ENCODE data around the gene FAM50A.

The FAM50A gene

GRCh38 chrX:154465601-154466000 is 21.7 kb downstream of the FAM50A start:
- DNase-seq (ENCODE audit: low read depth, low spot score): no peak

DNA sequence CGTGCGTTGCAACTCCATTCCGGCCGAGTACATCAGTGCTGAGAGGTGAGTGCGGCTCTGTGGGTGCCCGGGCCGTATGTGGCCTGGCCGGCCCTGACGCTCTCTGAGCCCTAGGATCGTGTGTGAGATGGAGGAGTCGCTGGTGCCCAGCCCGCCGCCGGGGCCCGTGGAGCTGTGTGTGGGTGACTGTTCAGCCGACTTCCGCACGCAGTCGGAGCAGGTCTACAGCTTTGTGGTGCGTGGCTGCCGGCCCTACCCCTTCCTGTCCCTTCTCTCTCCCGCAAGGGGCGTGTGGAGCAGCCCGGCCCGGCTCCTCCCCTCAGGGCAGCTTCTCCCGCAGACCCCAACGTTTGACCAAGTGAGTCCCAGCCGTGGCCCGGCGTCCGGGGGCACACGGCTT is 22.1 kb downstream of the FAM50A start:
- DNase-seq (ENCODE audit: low read depth, low spot score): no peak

DNA sequence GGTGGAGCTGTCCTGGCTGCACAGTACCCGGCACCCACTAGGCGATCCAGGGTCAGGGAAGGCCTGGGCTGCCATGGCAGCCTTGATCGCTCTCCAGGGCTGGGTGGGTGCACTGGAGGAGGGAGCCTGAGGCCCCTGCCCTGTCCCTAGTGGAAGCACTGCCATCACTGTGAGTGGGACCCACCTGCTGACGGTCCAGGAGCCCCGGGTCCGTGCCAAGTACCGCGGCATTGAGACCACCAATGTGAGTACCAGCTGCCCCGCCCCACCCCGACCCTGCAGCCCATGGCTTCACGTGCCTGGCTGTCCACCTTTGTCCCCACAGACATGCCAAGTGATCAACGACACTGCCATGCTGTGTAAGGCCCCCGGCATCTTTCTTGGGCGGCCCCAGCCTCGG is 23.0 kb downstream of the FAM50A start:
- no peak for DNase-seq (ENCODE audit: low read depth, low spot score)

DNA sequence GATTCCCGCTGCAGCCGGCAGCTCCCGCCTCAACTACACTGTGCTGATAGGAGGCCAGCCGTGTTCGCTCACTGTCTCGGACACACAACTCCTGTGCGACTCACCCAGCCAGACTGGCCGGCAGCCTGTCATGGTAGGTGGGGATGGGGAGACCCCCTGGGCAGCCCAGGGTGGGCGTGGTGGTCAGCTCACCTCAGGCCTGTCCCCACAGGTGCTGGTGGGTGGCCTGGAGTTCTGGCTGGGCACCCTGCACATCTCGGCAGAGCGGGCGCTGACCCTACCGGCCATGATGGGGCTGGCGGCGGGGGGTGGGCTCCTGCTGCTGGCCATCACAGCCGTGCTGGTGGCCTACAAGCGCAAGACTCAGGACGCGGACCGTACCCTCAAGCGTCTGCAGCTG is 23.6 kb downstream of the FAM50A start:
- no peak for DNase-seq (ENCODE audit: low read depth, low spot score)

- DNase-seq (ENCODE audit: low read depth, low spot score): no peak
Observed at GRCh38 chrX:154468217-154468616, 24.3 kb downstream of the FAM50A start.

- no peak for DNase-seq (ENCODE audit: low read depth, low spot score)
Observed at GRCh38 chrX:154469114-154469513, 25.2 kb downstream of the FAM50A start.

DNA sequence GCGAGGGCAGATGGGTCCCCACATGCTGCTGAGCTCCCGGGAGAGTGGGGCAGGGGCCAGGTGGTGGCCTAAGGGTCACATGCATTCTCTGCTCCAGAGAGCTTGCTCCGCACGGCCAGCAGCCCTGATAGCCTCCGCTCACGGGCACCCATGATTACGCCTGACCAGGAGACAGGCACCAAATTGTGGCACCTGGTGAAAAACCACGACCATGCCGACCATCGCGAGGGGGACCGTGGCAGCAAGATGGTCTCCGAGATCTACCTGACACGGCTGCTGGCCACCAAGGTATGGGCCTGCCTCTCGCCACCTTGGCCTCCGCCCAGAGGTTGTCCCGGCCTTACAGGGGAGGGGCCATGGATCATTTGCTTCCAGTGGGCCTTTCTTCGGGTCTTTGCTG is 25.9 kb downstream of the FAM50A start:
- no peak for DNase-seq (ENCODE audit: low read depth, low spot score)

DNA sequence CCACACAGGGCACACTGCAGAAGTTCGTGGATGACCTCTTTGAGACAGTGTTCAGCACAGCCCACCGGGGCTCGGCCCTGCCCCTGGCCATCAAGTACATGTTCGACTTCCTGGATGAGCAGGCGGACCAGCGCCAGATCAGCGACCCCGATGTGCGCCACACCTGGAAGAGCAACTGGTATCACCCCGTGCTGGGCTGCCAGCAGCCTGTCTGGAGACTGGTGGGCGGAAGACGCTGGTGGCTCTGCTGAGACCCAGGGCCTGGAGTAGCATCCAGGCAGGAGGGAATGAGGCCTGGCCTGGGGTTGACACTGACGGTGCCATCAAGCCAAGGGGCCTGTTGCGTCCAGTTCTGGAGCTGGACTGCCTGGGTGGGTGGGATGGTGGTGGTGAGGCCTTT is 26.5 kb downstream of the FAM50A start:
- no peak for DNase-seq (ENCODE audit: low read depth, low spot score)

- DNase-seq (ENCODE audit: low read depth, low spot score): no peak
Observed at GRCh38 chrX:154470914-154471568, 27.1 kb downstream of the FAM50A start.

- DNase-seq (ENCODE audit: low read depth, low spot score): no peak
Observed at GRCh38 chrX:154471839-154472684, 28.1 kb downstream of the FAM50A start.

DNA sequence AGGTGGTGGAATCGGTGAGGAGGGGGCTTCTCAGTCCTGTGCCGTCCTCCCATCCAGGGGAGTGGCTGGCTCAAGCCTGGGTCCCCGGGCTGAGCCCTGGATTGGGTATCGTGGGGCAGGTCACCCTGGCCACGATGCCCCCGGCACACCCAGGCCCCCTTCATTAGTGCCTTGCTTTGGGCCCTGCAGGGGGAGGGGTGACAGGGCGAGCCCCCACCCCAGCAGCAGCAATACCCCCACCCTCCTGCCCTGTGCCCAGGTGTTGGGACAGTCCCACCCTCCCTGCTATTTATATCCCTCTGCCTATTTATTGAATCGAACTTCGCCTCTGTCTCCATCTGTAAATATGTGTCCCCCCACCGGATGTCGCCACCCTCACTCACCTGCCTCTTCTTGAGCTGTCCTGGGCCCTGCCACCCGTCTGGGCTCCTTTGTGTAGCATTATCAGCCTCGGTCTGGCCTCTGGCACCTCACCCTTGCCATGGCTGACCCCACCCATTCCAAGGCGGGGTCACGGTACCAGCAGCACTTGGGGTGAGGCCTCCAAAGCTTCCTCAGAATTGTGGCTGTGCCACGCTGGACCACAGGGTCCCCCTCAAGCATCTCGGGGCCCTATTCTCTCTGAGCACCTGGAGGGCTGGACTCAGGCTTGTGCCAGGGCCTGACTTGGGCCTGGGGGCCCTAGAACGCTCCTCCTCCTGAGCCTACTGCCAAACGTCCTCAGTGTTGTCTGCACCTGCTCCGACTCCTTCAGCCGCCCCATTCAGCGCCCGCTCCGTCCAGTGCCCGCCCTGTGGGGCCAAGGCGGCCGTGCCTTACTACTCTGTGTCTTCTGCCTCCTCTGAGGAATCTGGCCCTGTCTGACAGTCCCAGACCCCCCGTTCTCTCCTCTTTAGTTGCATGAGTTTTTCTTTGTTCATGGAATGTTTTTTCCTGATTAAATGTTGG is 29.0 kb downstream of the FAM50A start:
- no peak for DNase-seq (ENCODE audit: low read depth, low spot score)

GRCh38 chrX:154473683-154474082 is 29.7 kb downstream of the FAM50A start:
- no peak for DNase-seq (ENCODE audit: low read depth, low spot score)

- DNase-seq (ENCODE audit: low read depth, low spot score): no peak
Observed at GRCh38 chrX:154476821-154477220, 32.9 kb downstream of the FAM50A start.

- DNase-seq (ENCODE audit: low read depth, low spot score): no peak
Observed at GRCh38 chrX:154477891-154478477, 34.0 kb downstream of the FAM50A start.

DNA sequence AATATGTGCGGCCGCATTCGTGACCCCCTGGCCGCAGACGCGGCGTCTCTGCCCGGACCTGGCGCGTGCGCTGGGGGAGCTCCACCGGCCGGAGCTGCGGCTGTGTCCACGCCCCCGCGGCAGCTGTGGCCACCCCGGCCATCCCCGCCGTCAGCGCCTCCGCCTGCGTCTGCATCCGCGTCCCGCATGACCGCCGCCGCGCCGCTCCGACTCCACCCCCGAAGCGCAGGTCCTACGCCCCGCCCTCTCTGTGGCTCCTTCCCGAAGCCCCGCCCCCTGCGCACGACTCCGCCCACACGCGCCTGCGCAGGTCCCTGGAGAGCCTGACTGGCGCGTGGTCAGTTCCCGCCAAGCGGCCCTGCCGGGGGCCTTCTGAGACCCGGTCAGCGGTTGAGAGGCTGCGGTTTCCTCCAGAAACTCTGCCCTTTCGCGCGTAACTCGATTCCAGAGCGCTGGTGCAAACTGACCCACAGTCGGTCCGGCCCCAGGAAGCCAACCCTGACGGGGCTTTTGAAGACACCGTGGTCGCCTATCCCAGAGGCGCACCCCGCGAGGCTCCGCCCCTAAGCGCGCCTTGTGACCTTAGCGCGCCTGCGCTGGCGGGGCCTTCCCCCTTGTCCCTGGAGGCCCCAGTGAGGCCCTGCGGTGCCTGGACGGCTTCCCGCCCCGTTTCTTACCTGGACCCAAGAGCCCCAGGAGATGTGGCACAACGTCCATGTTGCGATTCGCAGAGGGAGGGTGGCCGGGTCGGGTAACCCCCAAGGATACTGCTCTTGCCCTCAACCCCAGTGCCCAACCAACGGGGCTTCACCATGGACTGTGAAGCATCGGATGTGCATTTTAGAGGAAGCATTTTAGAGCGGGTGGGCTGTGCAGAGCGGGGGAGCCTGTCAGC is 35.0 kb downstream of the FAM50A start, which contains the start of gene LAGE3:
Gene LAGE3, minus strand, starts transcription at position 554 of the 895 bp plus-strand sequence. Its CDS starts 366 bp downstream, at position 188.
- DNase-seq (ENCODE audit: low read depth, low spot score): peak; percentile 84

DNA sequence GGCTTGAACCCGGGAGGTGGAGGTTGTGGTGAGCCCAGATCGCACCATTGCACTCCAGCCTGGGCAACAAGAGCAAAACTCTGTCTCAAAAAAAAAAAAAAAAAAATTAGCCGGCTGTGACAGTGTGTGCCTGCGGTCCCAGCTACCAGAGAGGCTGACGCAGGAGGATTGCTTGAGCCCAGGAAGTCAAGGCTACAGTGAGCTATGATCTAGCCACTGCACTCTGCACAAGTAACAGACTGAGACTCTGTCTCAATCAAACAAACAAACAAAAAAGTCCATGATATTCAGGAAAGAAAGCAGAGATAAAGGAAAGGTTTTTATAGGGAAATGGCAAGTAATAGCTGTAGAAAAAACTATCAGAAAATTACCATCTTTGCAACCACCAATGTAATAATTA is 37.3 kb downstream of the FAM50A start:
- DNase-seq (ENCODE audit: low read depth, low spot score): no peak

- no peak for DNase-seq (ENCODE audit: low read depth, low spot score)
Observed at GRCh38 chrX:154481911-154482601, 38.1 kb downstream of the FAM50A start.

GRCh38 chrX:154482786-154483185 is 38.8 kb downstream of the FAM50A start:
- DNase-seq (ENCODE audit: low read depth, low spot score): no peak

- DNase-seq (ENCODE audit: low read depth, low spot score): no peak
Observed at GRCh38 chrX:154483325-154483724, 39.4 kb downstream of the FAM50A start.
